Liver (tissue), 3 donors: ENCODE results near the gene CRLF3.

Experiments used
- CTCF ChIP-seq: fragments of 150-350 bp; IDR thresholded peaks from 2 replicates; pipeline ENCODE4 v1.5.1; 2017; ENCODE audit warnings: improper control_type of control experiment, low read depth, low read length; ENCODE audit not compliant: missing input control
- REST ChIP-seq: IDR thresholded peaks from 2 replicates; pipeline ENCODE4 v1.6.1; 2016; ENCODE audit warnings: antibody characterized with exemption, mild to moderate bottlenecking
- TAF1 ChIP-seq: conservative IDR thresholded peaks from 2 replicates; pipeline ENCODE4 v1.6.1; 2016; ENCODE audit warnings: antibody characterized with exemption, mild to moderate bottlenecking
- donor health status: healthy.
- donor health status: healthy.

DNA sequence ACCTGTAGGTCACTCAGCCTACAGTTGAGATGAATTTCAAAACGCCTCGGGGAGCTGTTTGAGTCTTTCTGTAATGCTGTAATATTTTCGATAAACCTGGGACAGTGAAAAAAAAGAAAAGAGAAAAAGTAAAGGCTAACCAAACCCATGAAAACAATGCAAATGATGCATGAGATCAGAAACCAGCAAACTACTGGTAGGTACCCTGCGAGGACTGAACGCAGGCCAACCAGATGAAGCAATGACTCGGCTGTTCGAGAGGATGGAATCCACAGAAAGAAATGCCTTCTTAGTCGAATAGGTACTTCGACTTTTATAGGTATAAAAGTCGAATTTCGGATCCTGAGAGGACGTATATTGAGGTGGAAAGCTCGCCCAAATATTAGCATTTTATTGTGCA, 6.8 kb upstream of the CRLF3 start:
- no peak for TF ChIP-seq CTCF
- TF ChIP-seq TAF1: no peak
- TF ChIP-seq REST: no peak
